Breast epithelium (tissue), 3 donors: ENCODE results near the gene UBE2G1.

ENCODE experiments used
- POLR2A ChIP-seq: fragments of 450-650 bp; IDR thresholded peaks from one replicate; pipeline ENCODE4 v1.6.1; 2016; ENCODE audit warnings: antibody characterized with exemption, mild to moderate bottlenecking, moderate library complexity
- POLR2AphosphoS5 ChIP-seq, 3 donors: sonication (generic); formaldehyde crosslinking; IDR thresholded peaks; one replicate each; pipeline ENCODE4 v1.6.1; 2017; ENCODE audit warnings: antibody characterized with exemption in 3 of 3
- TF ChIP-seq, protein P1 (sequence below), 3 donors: fragments of 450-650 bp; IDR thresholded peaks; one replicate each; pipeline ENCODE4 v1.5.1; 2016 to 2017; ENCODE audit warnings: antibody characterized with exemption in 3 of 3, mild to moderate bottlenecking in 3 of 3, moderate library complexity in 3 of 3

GRCh38 chr17:4269915-4270314 lies 96.6 kb downstream of the UBE2G1 start:
- TF ChIP-seq, protein P1, sequence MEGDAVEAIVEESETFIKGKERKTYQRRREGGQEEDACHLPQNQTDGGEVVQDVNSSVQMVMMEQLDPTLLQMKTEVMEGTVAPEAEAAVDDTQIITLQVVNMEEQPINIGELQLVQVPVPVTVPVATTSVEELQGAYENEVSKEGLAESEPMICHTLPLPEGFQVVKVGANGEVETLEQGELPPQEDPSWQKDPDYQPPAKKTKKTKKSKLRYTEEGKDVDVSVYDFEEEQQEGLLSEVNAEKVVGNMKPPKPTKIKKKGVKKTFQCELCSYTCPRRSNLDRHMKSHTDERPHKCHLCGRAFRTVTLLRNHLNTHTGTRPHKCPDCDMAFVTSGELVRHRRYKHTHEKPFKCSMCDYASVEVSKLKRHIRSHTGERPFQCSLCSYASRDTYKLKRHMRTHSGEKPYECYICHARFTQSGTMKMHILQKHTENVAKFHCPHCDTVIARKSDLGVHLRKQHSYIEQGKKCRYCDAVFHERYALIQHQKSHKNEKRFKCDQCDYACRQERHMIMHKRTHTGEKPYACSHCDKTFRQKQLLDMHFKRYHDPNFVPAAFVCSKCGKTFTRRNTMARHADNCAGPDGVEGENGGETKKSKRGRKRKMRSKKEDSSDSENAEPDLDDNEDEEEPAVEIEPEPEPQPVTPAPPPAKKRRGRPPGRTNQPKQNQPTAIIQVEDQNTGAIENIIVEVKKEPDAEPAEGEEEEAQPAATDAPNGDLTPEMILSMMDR (IDR thresholded peaks at IDR 0.05) = no peak
- no peak for TF ChIP-seq POLR2A
- no peak for TF ChIP-seq POLR2AphosphoS5 (IDR thresholded peaks at IDR 0.05)
